GM12878 (cell line): ENCODE results near the gene PITRM1. TPM values are rescaled to one million over a fixed set of nuclear protein-coding genes. Genes with fewer than 3 reads are reported as not detected.

Experiments used
- ATAC-seq: fragments of 200-7000 bp; cut with Tn5 transposase; 3 replicates; pipeline ENCODE4 v1.9.1; 2020; ENCODE audit warnings: mild to moderate bottlenecking, moderate library complexity
- BruUV-seq: library from RNA; stranded (reverse); fragments of 400-500 nt; replicated peaks from 2 replicates; lab custom pipeline; 2021; lab: Mats Ljungman, UMichigan
- CTCF ChIA-PET: fragments of 300-600 bp; sonication (Branson Sonifier 250); formaldehyde crosslinking; extraction: SDS; loops from one replicate; lab custom pipeline; 2021; ENCODE audit warnings: inconsistent platforms; lab: Yijun Ruan, JAX
- POLR2A ChIA-PET: fragments of 350-600 bp; formaldehyde crosslinking; extraction: SDS; loops from one replicate; lab custom pipeline; 2021; ENCODE audit warnings: inconsistent platforms; lab: Charles Lee
- RAD21 ChIA-PET: fragments of 300-600 bp; sonication (Branson Sonifier 250); formaldehyde crosslinking; loops from one replicate; lab custom pipeline; 2023; ENCODE audit warnings: antibody characterized with exemption; ENCODE audit not compliant: unreplicated experiment; lab: Charles Lee
- SMC1A ChIA-PET: fragments of 300-600 bp; sonication (Branson Sonifier 250); formaldehyde crosslinking; loops from one replicate; lab custom pipeline; 2023; ENCODE audit not compliant: unreplicated experiment, uncharacterized antibody; lab: Charles Lee
- DNase-seq: peaks from one replicate; pipeline ENCODE4 v3.0.0-alpha.2; 2011; ENCODE audit warnings: low read depth, low spot score
- FAIRE-seq: peaks from 3 replicates; lab custom pipeline; 2011; peaks lifted over from hg19 to GRCh38; lab: Jason Lieb, UNC
- H2AFZ ChIP-seq: 2 replicates; pipeline ENCODE4 v1.6.0; 2011; ENCODE audit warnings: low read depth, low read length, control low read depth; ENCODE audit not compliant: control insufficient read depth
- H3K27ac ChIP-seq: 2 replicates; pipeline ENCODE4 v1.5.1; 2011; ENCODE audit warnings: control low read depth; ENCODE audit not compliant: control insufficient read depth, insufficient read depth
- H3K27me3 ChIP-seq, 2 experiments: replicated peaks in 1 of 2; 2 replicates each; pipeline versions ENCODE4 v1.6.0 to v1.6.1; 2011; ENCODE audit warnings: low read length in 1 of 2; ENCODE audit not compliant: control insufficient read depth in 2 of 2, insufficient read depth in 2 of 2
- H3K36me3 ChIP-seq, 2 experiments: 2 replicates each; pipeline ENCODE4 v1.5.1; 2011; ENCODE audit warnings: low read length in 1 of 2; ENCODE audit not compliant: control insufficient read depth in 2 of 2, insufficient read depth in 2 of 2
- H3K4me1 ChIP-seq: 2 replicates; pipeline ENCODE4 v1.6.1; 2011; ENCODE audit warnings: mild to moderate bottlenecking, low read length, moderate library complexity, mixed read lengths; ENCODE audit not compliant: control insufficient read depth, insufficient read depth
- H3K4me2 ChIP-seq: 2 replicates; pipeline ENCODE4 v1.6.0; 2011; ENCODE audit warnings: control low read depth; ENCODE audit not compliant: control insufficient read depth, insufficient read depth
- H3K4me3 ChIP-seq: fragments of 200-600 bp; sonication (generic); 2 replicates; pipeline ENCODE4 v1.5.1; 2016
- H3K79me2 ChIP-seq: 2 replicates; pipeline ENCODE4 v1.6.0; 2011; ENCODE audit warnings: low read length; ENCODE audit not compliant: control insufficient read depth, insufficient read depth
- H3K9ac ChIP-seq: 2 replicates; pipeline ENCODE4 v1.8.0; 2011; ENCODE audit warnings: low read length, control low read depth, mixed read lengths; ENCODE audit not compliant: control insufficient read depth, insufficient read depth
- H3K9me3 ChIP-seq: replicated peaks from 3 replicates; pipeline ENCODE4 v1.5.1; 2011; ENCODE audit warnings: mild to moderate bottlenecking, low read length; ENCODE audit not compliant: control insufficient read depth, insufficient read depth
- H4K20me1 ChIP-seq: 2 replicates; pipeline ENCODE4 v1.6.0; 2011; ENCODE audit not compliant: control insufficient read depth, insufficient read depth
- ATF7 ChIP-seq: fragments of 450-650 bp; IDR thresholded peaks from 2 replicates; pipeline ENCODE4 v1.6.1; 2016; ENCODE audit warnings: low read depth, mild to moderate bottlenecking
- CBFB ChIP-seq: IDR thresholded peaks from 2 replicates; pipeline ENCODE4 v1.6.1; 2016; ENCODE audit warnings: antibody characterized with exemption, low read depth
- CBX5 ChIP-seq: sonication (generic); IDR thresholded peaks from 2 replicates; pipeline ENCODE4 v1.6.1; 2016; ENCODE audit warnings: low read depth, moderate library complexity, mild to moderate bottlenecking, inconsistent platforms
- EP300 ChIP-seq, 2 experiments: fragments of 150-350 bp in 1 of 2; IDR thresholded peaks; 2 replicates each; pipeline ENCODE4 v1.6.1; 2011 to 2012; ENCODE audit warnings: low read depth in 2 of 2, low read length in 2 of 2, borderline replicate concordance in 1 of 2, improper control_type of control experiment in 1 of 2, inconsistent platforms in 1 of 2; ENCODE audit not compliant: control insufficient read depth in 1 of 2
- IRF4 ChIP-seq: IDR thresholded peaks from 2 replicates; pipeline ENCODE4 v1.6.1; 2011; ENCODE audit warnings: low read depth, low read length
- JUND ChIP-seq: IDR thresholded peaks from 2 replicates; pipeline ENCODE4 v1.6.1; 2012; ENCODE audit warnings: low read depth, mild to moderate bottlenecking, low read length, improper control_type of control experiment, moderate library complexity
- LARP7 ChIP-seq: fragments of 450-650 bp; IDR thresholded peaks from 2 replicates; pipeline ENCODE4 v1.6.1; 2017; ENCODE audit warnings: mild to moderate bottlenecking
- NFIC ChIP-seq: IDR thresholded peaks from 2 replicates; pipeline ENCODE4 v1.6.1; 2012; ENCODE audit warnings: low read depth, mild to moderate bottlenecking, inconsistent platforms, low read length, moderate library complexity
- NR2C2 ChIP-seq: IDR thresholded peaks from 2 replicates; pipeline ENCODE4 v1.6.1; 2011; ENCODE audit warnings: borderline replicate concordance, low read depth; ENCODE audit not compliant: control insufficient read depth, insufficient read length
- STAT3 ChIP-seq: IDR thresholded peaks from 2 replicates; pipeline ENCODE4 v1.6.1; 2011; ENCODE audit warnings: low read depth, low read length, improper control_type of control experiment
- SUZ12 ChIP-seq: fragments of 200-600 bp; sonication (generic); IDR thresholded peaks from one replicate; pipeline ENCODE4 v1.6.1; 2018; ENCODE audit warnings: antibody characterized with exemption, mild to moderate bottlenecking; ENCODE audit not compliant: unreplicated experiment
- WRNIP1 ChIP-seq: IDR thresholded peaks from 2 replicates; pipeline ENCODE4 v1.6.1; 2011; ENCODE audit warnings: low read depth, low read length, improper control_type of control experiment, borderline replicate concordance
- YBX1 ChIP-seq: fragments of 450-650 bp; IDR thresholded peaks from 2 replicates; pipeline ENCODE4 v1.6.1; 2016; ENCODE audit warnings: antibody characterized with exemption
- ZNF207 ChIP-seq: fragments of 450-650 bp; IDR thresholded peaks from 2 replicates; pipeline ENCODE4 v1.6.1; 2014; ENCODE audit warnings: antibody characterized with exemption, mild to moderate bottlenecking, borderline replicate concordance
- WGBS: methylation state at CpG from one replicate; pipeline ENCODE4 v1.1.6; 2016; ENCODE audit warnings: low lambda C conversion rate; ENCODE audit not compliant: insufficient replicate concordance, insufficient coverage; ENCODE audit errors: missing lambda C conversion rate; 5-methylcytosine and 5-hydroxymethylcytosine counted together
- in situ Hi-C: fragments of 300-500 bp; cut with MboI; formaldehyde crosslinking; loops from 9 replicates; pipeline ENCODE4 v1.14.3; 2018; ENCODE audit warnings: mixed read lengths
- intact Hi-C: fragments of 100-400 bp; cut with micrococcal nuclease; formaldehyde crosslinking; loops from one replicate; pipeline ENCODE4 v1.14.2; 2022; ENCODE audit not compliant: unreplicated experiment
- polyA plus RNA-seq, 11 experiments: library from polyadenylated mRNA; depleted of rRNA in 4 of 11; unstranded in 6 of 11; stranded (reverse) in 5 of 11; fragments of >200 nt; fragmentation: Nextera tagmentation in 4 of 11; fragmentation: Illumina TruSeq in 1 of 11; extraction: Ambion mirVana in 4 of 11; extraction: Trizol in 1 of 11; gene quantifications; 1 replicate in 1 of 11; 2 replicates in 10 of 11; pipeline versions ENCODE4 v1.2.1 to v1.2.3, GENCODE V29; 2011 to 2016; ENCODE audit warnings: inconsistent platforms in 2 of 11, missing spikeins in 2 of 11, low read depth in 1 of 11
- total RNA-seq, 4 experiments: library from RNA; depleted of rRNA in 3 of 4; stranded (reverse); fragments of >200 nt in 3 of 4; fragmentation: Illumina TruSeq in 1 of 4; extraction: Trizol in 1 of 4; gene quantifications; 2 replicates each; pipeline versions ENCODE4 v1.2.1 to v1.2.3, GENCODE V29; 2013 to 2021
- TF ChIP-seq, protein P1 (sequence below): fragments of 450-650 bp; IDR thresholded peaks from 2 replicates; pipeline ENCODE4 v1.6.1; 2017; ENCODE audit warnings: mild to moderate bottlenecking
- TF ChIP-seq, protein P2 (sequence below): fragments of 450-650 bp; IDR thresholded peaks from 2 replicates; pipeline ENCODE4 v1.6.1; 2017; ENCODE audit warnings: antibody characterized with exemption, mild to moderate bottlenecking, moderate library complexity

Gene PITRM1
- total and polyA plus RNA-seq, 10 of the 15 experiments (the other 5 are each of a cell fraction or from before 2014, with no cell fraction given), result 15.5 to 53.0 (median 45.0) TPM

DNA sequence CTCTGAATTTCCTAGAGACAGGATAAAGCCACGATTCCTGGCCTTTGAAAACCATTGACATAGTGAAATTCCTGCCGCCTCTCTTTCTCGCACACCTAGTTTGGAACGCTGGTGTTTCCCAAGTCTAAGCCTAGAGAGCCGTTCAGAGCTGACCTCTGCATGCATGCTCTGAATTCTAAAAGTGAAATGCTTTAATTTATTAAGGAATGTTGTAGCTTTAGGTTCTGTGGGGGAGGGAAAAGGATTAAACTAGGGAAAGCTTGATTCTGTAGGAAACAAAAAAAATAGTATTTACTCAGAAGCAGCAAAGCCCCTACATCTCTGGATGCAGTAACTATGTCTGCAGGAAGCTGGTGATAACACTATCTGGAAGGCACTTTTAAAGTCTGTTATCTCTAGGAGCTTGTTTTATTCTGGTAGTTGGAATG is 78.0 kb downstream of the PITRM1 start:
- H3K4me3 ChIP-seq, result no peak overlapping the region
- in situ Hi-C loops, result no loop called here

More for the DNA sequence above, 78.0 kb downstream of the PITRM1 start:
- no peak overlapping the region for H3K4me2 ChIP-seq
- ChIA-PET POLR2A (no interaction called here), CTCF (interaction anchor here (1.1 kb wide), 1 partner anchor 51 kb away, joined by 3 read pairs; no protein-coding TSS in a partner anchor), RAD21 (no interaction called here), SMC1A (no interaction called here)
- ATAC-seq (no peak), DNase-seq (no peak), FAIRE-seq (no peak)
- intact Hi-C loops, result no loop called here
- 97% methylated on average over 5 of the region's 5 CpGs for WGBS
- peaks cover 8% of the 10 kb centered on the region for H4K20me1 ChIP-seq
- H3K9ac ChIP-seq, result no peak overlapping the region
- peak overlapping the region; percentile 22; the same call in 1 of the 2 replicates for H3K27ac ChIP-seq
- TF ChIP-seq LARP7, result no peak
- TF ChIP-seq STAT3, result no peak
- TF ChIP-seq NFIC, result no peak
- TF ChIP-seq, protein P1, sequence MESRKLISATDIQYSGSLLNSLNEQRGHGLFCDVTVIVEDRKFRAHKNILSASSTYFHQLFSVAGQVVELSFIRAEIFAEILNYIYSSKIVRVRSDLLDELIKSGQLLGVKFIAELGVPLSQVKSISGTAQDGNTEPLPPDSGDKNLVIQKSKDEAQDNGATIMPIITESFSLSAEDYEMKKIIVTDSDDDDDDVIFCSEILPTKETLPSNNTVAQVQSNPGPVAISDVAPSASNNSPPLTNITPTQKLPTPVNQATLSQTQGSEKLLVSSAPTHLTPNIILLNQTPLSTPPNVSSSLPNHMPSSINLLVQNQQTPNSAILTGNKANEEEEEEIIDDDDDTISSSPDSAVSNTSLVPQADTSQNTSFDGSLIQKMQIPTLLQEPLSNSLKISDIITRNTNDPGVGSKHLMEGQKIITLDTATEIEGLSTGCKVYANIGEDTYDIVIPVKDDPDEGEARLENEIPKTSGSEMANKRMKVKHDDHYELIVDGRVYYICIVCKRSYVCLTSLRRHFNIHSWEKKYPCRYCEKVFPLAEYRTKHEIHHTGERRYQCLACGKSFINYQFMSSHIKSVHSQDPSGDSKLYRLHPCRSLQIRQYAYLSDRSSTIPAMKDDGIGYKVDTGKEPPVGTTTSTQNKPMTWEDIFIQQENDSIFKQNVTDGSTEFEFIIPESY, result no peak
- no peak for TF ChIP-seq IRF4
- no peak for TF ChIP-seq JUND
- TF ChIP-seq CBX5, result no peak
- TF ChIP-seq, protein P2, sequence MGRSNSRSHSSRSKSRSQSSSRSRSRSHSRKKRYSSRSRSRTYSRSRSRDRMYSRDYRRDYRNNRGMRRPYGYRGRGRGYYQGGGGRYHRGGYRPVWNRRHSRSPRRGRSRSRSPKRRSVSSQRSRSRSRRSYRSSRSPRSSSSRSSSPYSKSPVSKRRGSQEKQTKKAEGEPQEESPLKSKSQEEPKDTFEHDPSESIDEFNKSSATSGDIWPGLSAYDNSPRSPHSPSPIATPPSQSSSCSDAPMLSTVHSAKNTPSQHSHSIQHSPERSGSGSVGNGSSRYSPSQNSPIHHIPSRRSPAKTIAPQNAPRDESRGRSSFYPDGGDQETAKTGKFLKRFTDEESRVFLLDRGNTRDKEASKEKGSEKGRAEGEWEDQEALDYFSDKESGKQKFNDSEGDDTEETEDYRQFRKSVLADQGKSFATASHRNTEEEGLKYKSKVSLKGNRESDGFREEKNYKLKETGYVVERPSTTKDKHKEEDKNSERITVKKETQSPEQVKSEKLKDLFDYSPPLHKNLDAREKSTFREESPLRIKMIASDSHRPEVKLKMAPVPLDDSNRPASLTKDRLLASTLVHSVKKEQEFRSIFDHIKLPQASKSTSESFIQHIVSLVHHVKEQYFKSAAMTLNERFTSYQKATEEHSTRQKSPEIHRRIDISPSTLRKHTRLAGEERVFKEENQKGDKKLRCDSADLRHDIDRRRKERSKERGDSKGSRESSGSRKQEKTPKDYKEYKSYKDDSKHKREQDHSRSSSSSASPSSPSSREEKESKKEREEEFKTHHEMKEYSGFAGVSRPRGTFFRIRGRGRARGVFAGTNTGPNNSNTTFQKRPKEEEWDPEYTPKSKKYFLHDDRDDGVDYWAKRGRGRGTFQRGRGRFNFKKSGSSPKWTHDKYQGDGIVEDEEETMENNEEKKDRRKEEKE, result no peak
- no peak for TF ChIP-seq YBX1
- no peak for TF ChIP-seq CBFB
- no peak for TF ChIP-seq ZNF207
- TF ChIP-seq NR2C2, result no peak
- TF ChIP-seq SUZ12, result no peak
- no peak for TF ChIP-seq EP300 (IDR thresholded peaks at IDR 0.05; ENCODE audit: borderline replicate concordance in 1 of 2, control insufficient read depth in 1 of 2, low read depth in 2 of 2, low read length in 2 of 2)
- TF ChIP-seq WRNIP1, result no peak
- TF ChIP-seq ATF7, result no peak
- H3K9me3 ChIP-seq, result no peaks in the 10 kb centered on the region
- H3K36me3 ChIP-seq, result peaks cover 12 to 23% of the 10 kb centered on the region in 2 experiments
- H3K4me1 ChIP-seq, result peaks cover 26% of the 10 kb centered on the region
- no peaks in the 10 kb centered on the region for H3K27me3 ChIP-seq
- BruUV-seq, result no TSS peak
- H3K79me2 ChIP-seq, result peaks cover 57% of the 10 kb centered on the region
- H2AFZ ChIP-seq, result no peak overlapping the region
